BJ (cell line): Measurements from ENCODE around the gene KIAA0825. TPM values are rescaled to one million over a fixed set of nuclear protein-coding genes. Genes with fewer than 3 reads are reported as not detected.

ENCODE experiments used
- CTCF ChIA-PET: fragments of 350-600 bp; formaldehyde crosslinking; extraction: SDS; loops from one replicate; lab custom pipeline; 2021; ENCODE audit warnings: antibody characterized with exemption, inconsistent platforms; lab: Yijun Ruan, JAX
- POLR2A ChIA-PET: fragments of 300-600 bp; sonication (Branson Sonifier 250); formaldehyde crosslinking; extraction: SDS; loops from one replicate; lab custom pipeline; 2021; ENCODE audit warnings: antibody characterized with exemption; lab: Charles Lee
- DNase-seq: peaks from one replicate; pipeline ENCODE4 v3.0.0-alpha.2; 2011; ENCODE audit warnings: low read depth
- H3K27me3 ChIP-seq: 2 replicates; pipeline ENCODE4 v1.6.0; 2011; ENCODE audit warnings: low read length; ENCODE audit not compliant: control insufficient read depth, insufficient read depth
- H3K36me3 ChIP-seq: 2 replicates; pipeline ENCODE4 v1.5.1; 2011; ENCODE audit warnings: low read length; ENCODE audit not compliant: control insufficient read depth, insufficient read depth
- H3K4me3 ChIP-seq: 2 replicates; pipeline ENCODE4 v1.5.1; 2011; ENCODE audit warnings: low read depth, mild to moderate bottlenecking, control low read depth, low read length
- polyA plus RNA-seq: library from polyadenylated mRNA; depleted of rRNA; stranded (reverse); fragments of >200 nt; gene quantifications from 2 replicates; pipeline ENCODE4 v1.2.3, GENCODE V29; 2011
- TF ChIP-seq, protein P1 (sequence below): IDR thresholded peaks from 2 replicates; pipeline ENCODE4 v1.5.1; 2011; ENCODE audit warnings: low read depth, mild to moderate bottlenecking, control low read depth, inconsistent platforms, low read length, moderate library complexity; ENCODE audit not compliant: insufficient read depth

The KIAA0825 gene
- polyA plus RNA-seq, 1 experiment, result 0.69 TPM

DNA sequence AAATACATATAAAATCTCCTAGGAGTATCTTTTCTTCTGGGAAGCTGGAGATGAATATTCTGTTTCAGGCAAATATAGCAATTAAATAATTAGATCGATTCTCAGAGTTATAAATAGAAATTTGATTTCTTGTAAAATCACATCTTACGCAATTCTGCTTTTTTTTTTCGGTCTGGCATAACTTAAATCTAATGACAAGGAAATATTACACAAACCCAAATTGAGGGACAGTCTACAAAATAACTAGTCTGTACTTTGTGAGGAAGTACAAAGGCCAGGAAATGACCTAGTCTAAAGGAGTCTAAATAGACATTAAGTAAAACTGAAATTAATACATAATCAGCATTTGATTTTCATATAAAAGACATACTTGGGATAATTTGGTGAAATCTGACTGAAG is 133.3 kb downstream of the KIAA0825 start:
- no peaks in the 10 kb centered on the region for H3K36me3 ChIP-seq
- CTCF ChIA-PET, result no interaction called here
- no peak for DNase-seq
- POLR2A ChIA-PET, result no interaction called here
- no peaks in the 10 kb centered on the region for H3K27me3 ChIP-seq
- no peak overlapping the region for H3K4me3 ChIP-seq
- TF ChIP-seq, protein P1, sequence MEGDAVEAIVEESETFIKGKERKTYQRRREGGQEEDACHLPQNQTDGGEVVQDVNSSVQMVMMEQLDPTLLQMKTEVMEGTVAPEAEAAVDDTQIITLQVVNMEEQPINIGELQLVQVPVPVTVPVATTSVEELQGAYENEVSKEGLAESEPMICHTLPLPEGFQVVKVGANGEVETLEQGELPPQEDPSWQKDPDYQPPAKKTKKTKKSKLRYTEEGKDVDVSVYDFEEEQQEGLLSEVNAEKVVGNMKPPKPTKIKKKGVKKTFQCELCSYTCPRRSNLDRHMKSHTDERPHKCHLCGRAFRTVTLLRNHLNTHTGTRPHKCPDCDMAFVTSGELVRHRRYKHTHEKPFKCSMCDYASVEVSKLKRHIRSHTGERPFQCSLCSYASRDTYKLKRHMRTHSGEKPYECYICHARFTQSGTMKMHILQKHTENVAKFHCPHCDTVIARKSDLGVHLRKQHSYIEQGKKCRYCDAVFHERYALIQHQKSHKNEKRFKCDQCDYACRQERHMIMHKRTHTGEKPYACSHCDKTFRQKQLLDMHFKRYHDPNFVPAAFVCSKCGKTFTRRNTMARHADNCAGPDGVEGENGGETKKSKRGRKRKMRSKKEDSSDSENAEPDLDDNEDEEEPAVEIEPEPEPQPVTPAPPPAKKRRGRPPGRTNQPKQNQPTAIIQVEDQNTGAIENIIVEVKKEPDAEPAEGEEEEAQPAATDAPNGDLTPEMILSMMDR, result no peak

DNA sequence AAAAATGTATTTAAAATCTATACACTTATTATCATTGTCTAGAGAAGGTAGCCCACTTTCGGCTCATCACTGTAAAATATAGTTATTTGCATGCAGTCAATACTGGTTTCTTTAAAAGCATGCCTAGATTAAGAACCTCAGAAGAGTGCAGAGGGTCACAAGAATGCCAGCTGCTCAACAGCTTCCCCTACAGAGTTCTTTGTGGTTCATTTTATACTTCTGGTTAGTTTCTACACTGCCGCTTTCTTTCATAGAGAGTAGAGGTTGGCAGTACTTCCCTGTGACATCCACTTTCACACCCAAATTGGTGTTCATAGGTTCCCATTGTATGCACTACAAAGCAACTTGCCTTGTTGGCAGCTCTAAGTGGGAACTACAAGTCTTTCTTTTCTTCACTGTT is 137.3 kb downstream of the KIAA0825 start:
- Histone ChIP-seq H3K27me3 (no peaks in the 10 kb centered on the region), H3K36me3 (no peaks in the 10 kb centered on the region), H3K4me3 (no peak overlapping the region)
- DNase-seq, result no peak
- TF ChIP-seq, protein P1, result no peak
- POLR2A ChIA-PET, result no interaction called here
- CTCF ChIA-PET, result no interaction called here

DNA sequence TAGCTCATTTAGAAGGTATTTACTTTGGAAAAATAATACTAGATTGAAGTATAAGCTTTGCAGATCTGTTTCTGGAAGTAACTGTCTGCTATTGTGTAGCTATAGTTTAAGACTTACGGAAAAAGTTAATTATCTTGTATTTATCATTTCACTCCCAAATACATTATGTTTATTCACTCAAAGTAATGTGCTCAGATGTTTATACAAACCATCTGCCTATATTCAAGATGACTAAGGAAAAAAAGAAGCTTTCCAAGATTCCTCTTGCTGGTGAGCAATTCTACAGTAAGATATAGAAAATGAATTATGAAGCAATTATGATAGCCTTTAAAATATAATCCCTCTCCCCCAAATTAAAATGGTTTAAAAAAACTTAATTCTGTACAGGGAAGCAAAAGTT is 137.9 kb downstream of the KIAA0825 start:
- Histone ChIP-seq H3K27me3 (no peaks in the 10 kb centered on the region), H3K4me3 (no peak overlapping the region), H3K36me3 (no peaks in the 10 kb centered on the region)
- POLR2A ChIA-PET, result no interaction called here
- no peak for DNase-seq
- CTCF ChIA-PET, result no interaction called here
- TF ChIP-seq, protein P1, result no peak

DNA sequence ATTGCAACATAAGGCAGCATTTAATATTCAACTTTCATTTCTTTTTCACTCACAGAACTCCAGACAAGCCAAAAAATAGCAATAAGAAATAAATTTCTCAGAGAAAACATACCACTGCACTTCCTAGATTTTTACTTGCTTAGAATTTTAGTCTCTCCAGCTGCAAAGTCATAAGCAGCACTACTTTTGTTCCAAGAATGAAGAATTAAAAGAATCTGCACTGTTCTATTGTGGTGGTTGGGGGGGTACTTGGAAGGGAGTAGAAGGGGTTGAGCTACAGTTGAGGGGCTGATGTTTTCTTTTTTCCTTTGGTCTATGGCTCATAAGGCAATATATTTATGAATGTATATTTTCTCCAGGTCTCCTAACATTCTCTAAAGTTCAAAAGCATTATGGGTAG is 144.5 kb downstream of the KIAA0825 start:
- POLR2A ChIA-PET, result no interaction called here
- CTCF ChIA-PET, result interaction anchor here (0.6 kb wide), 1 partner anchor 227 kb away, joined by 3 read pairs; no protein-coding TSS in a partner anchor
- H3K36me3 ChIP-seq, result no peaks in the 10 kb centered on the region
- H3K4me3 ChIP-seq, result no peak overlapping the region
- TF ChIP-seq, protein P1, result no peak
- no peaks in the 10 kb centered on the region for H3K27me3 ChIP-seq
- DNase-seq, result no peak

DNA sequence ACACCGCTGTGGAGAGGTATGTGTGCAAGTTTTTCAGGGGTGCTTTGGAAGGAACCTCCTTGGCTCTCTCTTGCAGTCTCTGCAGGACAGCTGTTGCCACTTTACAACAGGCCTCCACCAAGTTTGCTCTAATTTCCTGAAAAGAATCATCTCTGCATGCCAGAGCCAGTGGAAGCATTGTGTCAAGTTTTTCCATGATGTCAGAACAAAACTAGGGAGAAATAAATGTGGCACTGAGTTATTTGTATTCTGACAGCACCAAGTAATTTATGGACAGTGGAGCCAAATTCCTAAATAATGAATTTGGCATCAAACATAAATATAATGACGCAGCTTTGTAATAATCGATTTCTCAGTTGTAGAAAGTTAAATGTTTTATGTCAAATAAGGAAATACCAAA is 146.9 kb downstream of the KIAA0825 start:
- Histone ChIP-seq H3K27me3 (no peaks in the 10 kb centered on the region), H3K36me3 (no peaks in the 10 kb centered on the region), H3K4me3 (no peak overlapping the region)
- TF ChIP-seq, protein P1, result no peak
- CTCF ChIA-PET, result no interaction called here
- POLR2A ChIA-PET, result no interaction called here
- DNase-seq, result peak; percentile 23
